Kidney (tissue), 14 donors: ENCODE data around the gene TFDP1. TPM values are rescaled to one million over a fixed set of nuclear protein-coding genes. Genes with fewer than 3 reads are reported as not detected.
A peak's percentile ranks its signal among the peaks of the same experiment; 100 is the strongest.

Experiments used
- DNase-seq, 5 donors: peaks; one replicate each; pipeline ENCODE4 v3.0.0-alpha.2; 2013 to 2020
- FAIRE-seq: peaks from 2 replicates; lab custom pipeline; 2012; peaks lifted over from hg19 to GRCh38; lab: Jason Lieb, UNC
- H3K27ac ChIP-seq, 2 donors: one replicate each; pipeline ENCODE4 v1.7.0; 2013; ENCODE audit warnings: low read depth in 2 of 2, low read length in 2 of 2, inconsistent platforms in 1 of 2
- H3K27me3 ChIP-seq: one replicate; pipeline ENCODE4 v1.7.1; 2013; ENCODE audit warnings: low read length, inconsistent platforms; ENCODE audit not compliant: control insufficient read depth, insufficient read depth
- H3K36me3 ChIP-seq, 3 donors: one replicate each; pipeline versions ENCODE4 v1.7.0 to v1.7.1; 2013; ENCODE audit warnings: low read length in 3 of 3, control low read depth in 1 of 3, inconsistent platforms in 1 of 3; ENCODE audit not compliant: insufficient read depth in 3 of 3, control insufficient read depth in 2 of 3
- H3K4me1 ChIP-seq, 3 donors: one replicate each; pipeline versions ENCODE4 v1.7.0 to v1.7.1; 2013; ENCODE audit warnings: low read length in 3 of 3, inconsistent platforms in 1 of 3, low read depth in 1 of 3; ENCODE audit not compliant: control insufficient read depth in 2 of 3, insufficient read depth in 2 of 3
- H3K4me3 ChIP-seq, 3 donors: one replicate each; pipeline versions ENCODE4 v1.7.0 to v1.8.1; 2013; ENCODE audit warnings: low read length in 3 of 3, control low read depth in 1 of 3, inconsistent platforms in 1 of 3
- H3K9ac ChIP-seq, 3 donors: one replicate each; pipeline versions ENCODE4 v1.7.0 to v1.7.1; 2013; ENCODE audit warnings: low read length in 3 of 3, control low read depth in 1 of 3, inconsistent platforms in 1 of 3
- H3K9me3 ChIP-seq, 3 donors: one replicate each; pipeline versions ENCODE4 v1.7.0 to v1.7.1; 2013; ENCODE audit warnings: low read length in 3 of 3, control low read depth in 1 of 3, inconsistent platforms in 1 of 3; ENCODE audit not compliant: control insufficient read depth in 2 of 3, insufficient read depth in 1 of 3
- CTCF ChIP-seq: IDR thresholded peaks from 3 replicates; pipeline ENCODE4 v1.5.1; 2012; ENCODE audit warnings: mild to moderate bottlenecking, moderate library complexity, borderline replicate concordance; ENCODE audit not compliant: insufficient read depth; ENCODE audit errors: extremely low read depth
- intact Hi-C: fragments of 100-400 bp; cut with DNase I; formaldehyde crosslinking; loops from one replicate; pipeline ENCODE4 v1.11.1; 2022
- polyA plus RNA-seq: library from polyadenylated mRNA; stranded (reverse); fragments of 350-450 nt; fragmentation: Illumina TruSeq; extraction: RNeasy Lipid Tissue Mini Kit (QIAGEN cat#74804); gene quantifications from one replicate; pipeline ENCODE4 v1.2.3, GENCODE V29; 2014; ENCODE audit warnings: low read depth, low replicate concordance; ENCODE audit not compliant: insufficient read depth
- total RNA-seq: library from RNA; stranded (reverse); fragmentation: NEBNext Ultra II Directional; extraction: Animal tissue kit (Norgen Biotek cat#: 25700); gene quantifications from one replicate; pipeline ENCODE4 v1.2.1, GENCODE V29; 2021
- donor health status: control.
- donor health status: control.
- donor health status: control.
- donor health status: control.
- donor health status: control.
- donor health status: DM: yes; HTN: yes; CAD: no.
- donor health status: Normal renal cell carcinoma (clear cell type).

Gene TFDP1
- total and polyA plus RNA-seq, 2 donors from 2014 or later, result 33.8 to 46.9 TPM

GRCh38 chr13:113652404-113653263 is 68.1 kb downstream of the TFDP1 start:
- Histone ChIP-seq H3K4me3 (no peak overlapping the region), H3K36me3 (no peaks in the 10 kb centered on the region), H3K4me1 (peaks cover 0 to 7% (median 0%) of the 10 kb centered on the region in 3 donors), H3K9me3 (no peaks in the 10 kb centered on the region), H3K9ac (no peak overlapping the region), H3K27me3 (no peaks in the 10 kb centered on the region), H3K27ac (no peak overlapping the region)
- intact Hi-C loops, result no loop called here
- TF ChIP-seq CTCF, result no peak
- FAIRE-seq, result no peak
- DNase-seq, result peak in 2 of 5 donors; percentile 26 to 56

GRCh38 chr13:113653264-113654174 is 69.0 kb downstream of the TFDP1 start:
- Histone ChIP-seq H3K36me3 (no peaks in the 10 kb centered on the region), H3K27ac (no peak overlapping the region), H3K9ac (no peak overlapping the region), H3K27me3 (no peaks in the 10 kb centered on the region), H3K4me3 (no peak overlapping the region), H3K9me3 (no peaks in the 10 kb centered on the region), H3K4me1 (peaks cover 0 to 2% (median 0%) of the 10 kb centered on the region in 3 donors)
- no peak for TF ChIP-seq CTCF
- intact Hi-C loops, result no loop called here
- DNase-seq (peak in 3 of 5 donors; percentile 24 to 64 (median 39)), FAIRE-seq (no peak)

GRCh38 chr13:113654175-113654560 is 69.6 kb downstream of the TFDP1 start:
- H3K9ac ChIP-seq, result no peak overlapping the region
- peaks cover 0 to 2% (median 0%) of the 10 kb centered on the region in 3 donors for H3K4me1 ChIP-seq
- H3K4me3 ChIP-seq, result no peak overlapping the region
- no peaks in the 10 kb centered on the region for H3K27me3 ChIP-seq
- peak in 3 of 5 donors; percentile 20 to 26 (median 23) for DNase-seq
- no peaks in the 10 kb centered on the region for H3K36me3 ChIP-seq
- no peaks in the 10 kb centered on the region for H3K9me3 ChIP-seq
- TF ChIP-seq CTCF, result no peak
- intact Hi-C loops, result no loop called here
- FAIRE-seq, result no peak
- no peak overlapping the region for H3K27ac ChIP-seq
